Measurements from ENCODE around the gene MIP. TPM values are rescaled to one million over a fixed set of nuclear protein-coding genes. Genes with fewer than 3 reads are reported as not detected.

Gene MIP
- total and polyA plus RNA-seq, 2 of the 13 experiments (the other 11 are each of a cell fraction or from before 2014, with no cell fraction given), result not detected

DNA sequence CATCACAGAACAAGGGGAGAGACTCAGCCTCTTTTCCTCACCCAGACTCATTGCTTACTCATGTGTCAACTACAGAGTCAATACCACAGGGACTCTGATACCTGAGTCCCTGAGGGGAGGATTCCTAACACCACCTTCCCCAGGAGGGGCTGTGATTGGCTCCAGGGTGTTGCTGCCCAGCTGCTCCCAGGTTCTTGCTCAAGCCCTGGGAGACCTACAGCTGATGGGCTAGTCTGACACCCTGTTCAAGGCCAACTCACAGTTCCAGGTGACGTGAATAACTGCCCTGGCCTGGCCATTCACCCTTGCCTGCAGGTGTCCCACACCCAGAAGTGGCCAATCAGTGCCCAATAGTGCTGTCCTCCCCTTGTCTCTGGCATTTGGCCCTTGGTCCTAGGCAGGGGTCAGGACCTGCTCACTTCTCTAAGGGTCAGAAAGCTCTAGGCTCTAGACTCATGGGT, 22.5 kb upstream of the MIP start (continued):
- TF ChIP-seq, protein P1, sequence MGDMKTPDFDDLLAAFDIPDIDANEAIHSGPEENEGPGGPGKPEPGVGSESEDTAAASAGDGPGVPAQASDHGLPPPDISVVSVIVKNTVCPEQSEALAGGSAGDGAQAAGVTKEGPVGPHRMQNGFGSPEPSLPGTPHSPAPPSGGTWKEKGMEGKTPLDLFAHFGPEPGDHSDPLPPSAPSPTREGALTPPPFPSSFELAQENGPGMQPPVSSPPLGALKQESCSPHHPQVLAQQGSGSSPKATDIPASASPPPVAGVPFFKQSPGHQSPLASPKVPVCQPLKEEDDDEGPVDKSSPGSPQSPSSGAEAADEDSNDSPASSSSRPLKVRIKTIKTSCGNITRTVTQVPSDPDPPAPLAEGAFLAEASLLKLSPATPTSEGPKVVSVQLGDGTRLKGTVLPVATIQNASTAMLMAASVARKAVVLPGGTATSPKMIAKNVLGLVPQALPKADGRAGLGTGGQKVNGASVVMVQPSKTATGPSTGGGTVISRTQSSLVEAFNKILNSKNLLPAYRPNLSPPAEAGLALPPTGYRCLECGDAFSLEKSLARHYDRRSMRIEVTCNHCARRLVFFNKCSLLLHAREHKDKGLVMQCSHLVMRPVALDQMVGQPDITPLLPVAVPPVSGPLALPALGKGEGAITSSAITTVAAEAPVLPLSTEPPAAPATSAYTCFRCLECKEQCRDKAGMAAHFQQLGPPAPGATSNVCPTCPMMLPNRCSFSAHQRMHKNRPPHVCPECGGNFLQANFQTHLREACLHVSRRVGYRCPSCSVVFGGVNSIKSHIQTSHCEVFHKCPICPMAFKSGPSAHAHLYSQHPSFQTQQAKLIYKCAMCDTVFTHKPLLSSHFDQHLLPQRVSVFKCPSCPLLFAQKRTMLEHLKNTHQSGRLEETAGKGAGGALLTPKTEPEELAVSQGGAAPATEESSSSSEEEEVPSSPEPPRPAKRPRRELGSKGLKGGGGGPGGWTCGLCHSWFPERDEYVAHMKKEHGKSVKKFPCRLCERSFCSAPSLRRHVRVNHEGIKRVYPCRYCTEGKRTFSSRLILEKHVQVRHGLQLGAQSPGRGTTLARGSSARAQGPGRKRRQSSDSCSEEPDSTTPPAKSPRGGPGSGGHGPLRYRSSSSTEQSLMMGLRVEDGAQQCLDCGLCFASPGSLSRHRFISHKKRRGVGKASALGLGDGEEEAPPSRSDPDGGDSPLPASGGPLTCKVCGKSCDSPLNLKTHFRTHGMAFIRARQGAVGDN (CRISPR knock-in tag; IDR thresholded peaks at IDR 0.05), result peak; percentile 50
- no peak for TF ChIP-seq EED (CRISPR knock-in tag; IDR thresholded peaks at IDR 0.05)
- no peak for TF ChIP-seq GABPB1 (CRISPR knock-in tag; IDR thresholded peaks at IDR 0.05)
- TF ChIP-seq ELF3 (CRISPR knock-in tag; IDR thresholded peaks at IDR 0.05), result no peak
- TF ChIP-seq SMAD9 (CRISPR knock-in tag; IDR thresholded peaks at IDR 0.05), result no peak
- TF ChIP-seq, protein P2, sequence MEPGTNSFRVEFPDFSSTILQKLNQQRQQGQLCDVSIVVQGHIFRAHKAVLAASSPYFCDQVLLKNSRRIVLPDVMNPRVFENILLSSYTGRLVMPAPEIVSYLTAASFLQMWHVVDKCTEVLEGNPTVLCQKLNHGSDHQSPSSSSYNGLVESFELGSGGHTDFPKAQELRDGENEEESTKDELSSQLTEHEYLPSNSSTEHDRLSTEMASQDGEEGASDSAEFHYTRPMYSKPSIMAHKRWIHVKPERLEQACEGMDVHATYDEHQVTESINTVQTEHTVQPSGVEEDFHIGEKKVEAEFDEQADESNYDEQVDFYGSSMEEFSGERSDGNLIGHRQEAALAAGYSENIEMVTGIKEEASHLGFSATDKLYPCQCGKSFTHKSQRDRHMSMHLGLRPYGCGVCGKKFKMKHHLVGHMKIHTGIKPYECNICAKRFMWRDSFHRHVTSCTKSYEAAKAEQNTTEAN (CRISPR knock-in tag; conservative IDR thresholded peaks at IDR 0.05), result no peak
- 0 out of 2 replicates have a peak, but pooled peaks have one; percentile 28 for TF ChIP-seq ZNF609 (CRISPR knock-in tag; IDR thresholded peaks at IDR 0.05; ENCODE audit: borderline replicate concordance)
- TF ChIP-seq KDM3A (CRISPR knock-in tag; IDR thresholded peaks at IDR 0.05; ENCODE audit: low read depth), result no peak
- no peak for TF ChIP-seq MAFF (IDR thresholded peaks at IDR 0.05; ENCODE audit: low read depth, low read length)
- TF ChIP-seq SYNCRIP (IDR thresholded peaks at IDR 0.05; ENCODE audit: insufficient read depth, low read depth, low read length), result no peak
- TF ChIP-seq HDAC2 (CRISPR knock-in tag; IDR thresholded peaks at IDR 0.05), result no peak
- TF ChIP-seq ZNF749 (CRISPR knock-in tag; IDR thresholded peaks at IDR 0.05; ENCODE audit: borderline replicate concordance), result no peak
- TF ChIP-seq MAX (IDR thresholded peaks at IDR 0.05), result no peak
- no peak for TF ChIP-seq ZNF3 (CRISPR knock-in tag; IDR thresholded peaks at IDR 0.05)
- TF ChIP-seq SALL1 (CRISPR knock-in tag; IDR thresholded peaks at IDR 0.05), result peak; percentile 68
- no peak for TF ChIP-seq ATM (IDR thresholded peaks at IDR 0.05; ENCODE audit: borderline replicate concordance)
- TF ChIP-seq, protein P3, sequence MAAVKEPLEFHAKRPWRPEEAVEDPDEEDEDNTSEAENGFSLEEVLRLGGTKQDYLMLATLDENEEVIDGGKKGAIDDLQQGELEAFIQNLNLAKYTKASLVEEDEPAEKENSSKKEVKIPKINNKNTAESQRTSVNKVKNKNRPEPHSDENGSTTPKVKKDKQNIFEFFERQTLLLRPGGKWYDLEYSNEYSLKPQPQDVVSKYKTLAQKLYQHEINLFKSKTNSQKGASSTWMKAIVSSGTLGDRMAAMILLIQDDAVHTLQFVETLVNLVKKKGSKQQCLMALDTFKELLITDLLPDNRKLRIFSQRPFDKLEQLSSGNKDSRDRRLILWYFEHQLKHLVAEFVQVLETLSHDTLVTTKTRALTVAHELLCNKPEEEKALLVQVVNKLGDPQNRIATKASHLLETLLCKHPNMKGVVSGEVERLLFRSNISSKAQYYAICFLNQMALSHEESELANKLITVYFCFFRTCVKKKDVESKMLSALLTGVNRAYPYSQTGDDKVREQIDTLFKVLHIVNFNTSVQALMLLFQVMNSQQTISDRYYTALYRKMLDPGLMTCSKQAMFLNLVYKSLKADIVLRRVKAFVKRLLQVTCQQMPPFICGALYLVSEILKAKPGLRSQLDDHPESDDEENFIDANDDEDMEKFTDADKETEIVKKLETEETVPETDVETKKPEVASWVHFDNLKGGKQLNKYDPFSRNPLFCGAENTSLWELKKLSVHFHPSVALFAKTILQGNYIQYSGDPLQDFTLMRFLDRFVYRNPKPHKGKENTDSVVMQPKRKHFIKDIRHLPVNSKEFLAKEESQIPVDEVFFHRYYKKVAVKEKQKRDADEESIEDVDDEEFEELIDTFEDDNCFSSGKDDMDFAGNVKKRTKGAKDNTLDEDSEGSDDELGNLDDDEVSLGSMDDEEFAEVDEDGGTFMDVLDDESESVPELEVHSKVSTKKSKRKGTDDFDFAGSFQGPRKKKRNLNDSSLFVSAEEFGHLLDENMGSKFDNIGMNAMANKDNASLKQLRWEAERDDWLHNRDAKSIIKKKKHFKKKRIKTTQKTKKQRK (IDR thresholded peaks at IDR 0.05; ENCODE audit: low read length), result no peak

Data from HepG2 (cell line).